ELF-1 (cell line): ENCODE results near the gene VSTM2B.
"Not testable (repeated sequence)": the region's sequence is repeated elsewhere in the genome, so short reads cannot be mapped to it uniquely, and the experiment has no call there.

ENCODE experiments used
- DNase-seq: peaks from one replicate; pipeline ENCODE4 v3.0.0-alpha.2; 2016; ENCODE audit warnings: low read depth, low spot score

VSTM2B gene

DNA sequence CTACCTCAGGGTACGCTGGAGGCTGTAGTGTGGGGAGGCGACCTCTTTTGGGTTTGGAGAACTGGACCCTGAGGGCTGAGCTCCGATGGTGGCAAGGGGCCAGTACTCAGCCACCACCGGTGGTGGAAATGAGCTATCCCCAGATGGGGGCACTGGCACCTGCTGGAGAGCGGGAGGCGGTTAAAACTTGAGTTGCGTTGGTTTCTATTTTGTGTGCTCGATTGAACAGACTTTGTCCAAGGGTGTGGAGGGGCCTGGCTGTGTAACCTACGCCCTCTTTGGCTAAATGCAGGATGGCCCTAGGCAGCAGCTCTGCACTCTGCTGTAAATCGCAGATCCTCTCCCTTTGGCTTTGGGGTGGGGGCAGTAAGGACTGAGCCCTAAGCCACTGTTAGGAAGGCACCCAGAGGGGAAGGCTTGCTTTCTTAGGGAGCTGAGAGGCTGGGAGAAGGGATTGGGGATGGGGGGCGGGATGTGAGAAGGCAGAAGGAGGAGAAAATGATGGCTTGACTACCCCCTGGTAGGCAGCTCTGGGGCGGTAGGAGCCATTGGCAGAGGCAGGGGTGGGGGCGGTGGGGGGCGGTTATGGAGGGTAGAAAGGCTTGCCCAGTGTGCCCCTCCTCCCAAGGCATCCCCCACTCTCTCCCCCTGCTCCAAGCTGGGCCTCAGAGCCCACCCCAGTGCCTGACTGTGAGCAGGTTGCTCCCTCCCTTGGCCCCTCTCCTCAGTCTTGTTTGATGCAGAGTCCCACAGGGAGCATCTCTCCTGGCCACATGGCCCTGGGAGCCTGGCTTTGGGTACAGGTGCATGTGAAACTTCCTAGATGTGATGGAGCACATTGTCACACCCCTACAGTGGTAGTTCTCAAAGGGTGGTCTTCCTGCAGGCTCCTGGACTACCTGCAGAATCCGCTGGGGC lies 5.0 kb downstream of the VSTM2B start:
- no peak for DNase-seq

DNA sequence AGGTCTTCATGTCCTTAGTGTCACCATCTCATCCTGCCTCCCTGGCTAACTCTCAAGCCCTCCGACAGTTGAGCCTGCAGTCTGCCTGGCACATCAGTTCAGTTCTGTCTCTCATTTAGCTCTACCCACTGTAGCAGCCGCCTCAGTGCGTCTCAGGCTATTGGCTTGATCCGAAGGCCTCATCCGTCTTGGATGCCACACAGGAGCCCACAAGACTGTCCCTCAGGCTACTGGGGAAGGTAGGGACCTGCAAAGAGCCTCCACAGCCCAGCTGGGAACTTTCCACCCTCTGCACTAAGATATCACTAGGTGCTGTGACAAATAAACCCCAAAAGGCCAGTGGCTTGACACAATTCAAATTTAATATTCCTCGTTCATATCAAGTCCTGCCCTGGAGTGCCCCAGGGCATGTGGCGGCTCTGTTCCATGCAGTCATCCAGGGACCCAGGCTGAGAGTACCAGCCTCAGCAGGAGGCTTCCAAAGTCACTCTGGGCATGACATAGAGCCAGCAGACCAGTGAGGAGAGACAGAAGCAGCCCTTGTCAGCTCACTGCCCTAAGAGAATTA lies 5.7 kb downstream of the VSTM2B start:
- DNase-seq, result no peak

DNA sequence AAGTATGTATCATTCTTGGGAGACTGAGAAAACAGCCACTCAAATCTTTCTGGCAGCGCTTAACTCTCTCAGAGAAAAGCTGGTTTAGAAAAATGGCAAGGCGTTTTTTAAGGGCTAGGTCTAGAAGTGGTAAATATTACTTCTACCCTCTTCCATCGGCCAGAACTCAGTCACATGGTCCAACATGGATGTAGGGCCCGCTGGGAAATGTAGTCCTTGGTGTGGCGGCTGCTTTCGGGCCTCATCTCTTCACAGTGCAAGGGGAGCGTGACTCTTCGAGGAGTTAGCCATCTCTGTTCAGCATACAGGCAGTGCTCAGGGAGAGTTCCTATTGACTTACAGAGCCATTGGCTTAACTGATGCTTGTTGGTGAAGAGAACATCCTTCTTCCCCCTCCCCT lies 6.3 kb downstream of the VSTM2B start:
- no peak for DNase-seq

DNA sequence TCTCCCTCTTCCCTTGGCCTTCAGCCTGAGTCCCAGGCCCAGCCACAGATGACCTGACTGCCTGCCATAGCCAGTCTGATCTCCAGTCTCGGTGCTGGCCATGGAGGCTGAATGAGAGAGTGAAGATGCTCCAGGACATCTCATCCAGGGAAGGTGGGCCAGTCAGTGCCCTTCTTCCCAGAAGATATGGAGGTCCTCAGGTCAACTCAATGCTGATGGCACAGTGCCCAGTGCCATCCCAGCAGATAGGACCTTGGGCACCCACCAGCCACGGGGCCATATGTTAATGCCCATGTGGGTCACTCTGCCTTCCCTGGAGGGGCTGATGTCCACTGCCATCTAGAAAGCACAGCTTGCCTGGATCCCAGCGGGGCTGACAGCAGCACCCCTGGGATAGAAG lies 7.2 kb downstream of the VSTM2B start:
- DNase-seq, result no peak

DNA sequence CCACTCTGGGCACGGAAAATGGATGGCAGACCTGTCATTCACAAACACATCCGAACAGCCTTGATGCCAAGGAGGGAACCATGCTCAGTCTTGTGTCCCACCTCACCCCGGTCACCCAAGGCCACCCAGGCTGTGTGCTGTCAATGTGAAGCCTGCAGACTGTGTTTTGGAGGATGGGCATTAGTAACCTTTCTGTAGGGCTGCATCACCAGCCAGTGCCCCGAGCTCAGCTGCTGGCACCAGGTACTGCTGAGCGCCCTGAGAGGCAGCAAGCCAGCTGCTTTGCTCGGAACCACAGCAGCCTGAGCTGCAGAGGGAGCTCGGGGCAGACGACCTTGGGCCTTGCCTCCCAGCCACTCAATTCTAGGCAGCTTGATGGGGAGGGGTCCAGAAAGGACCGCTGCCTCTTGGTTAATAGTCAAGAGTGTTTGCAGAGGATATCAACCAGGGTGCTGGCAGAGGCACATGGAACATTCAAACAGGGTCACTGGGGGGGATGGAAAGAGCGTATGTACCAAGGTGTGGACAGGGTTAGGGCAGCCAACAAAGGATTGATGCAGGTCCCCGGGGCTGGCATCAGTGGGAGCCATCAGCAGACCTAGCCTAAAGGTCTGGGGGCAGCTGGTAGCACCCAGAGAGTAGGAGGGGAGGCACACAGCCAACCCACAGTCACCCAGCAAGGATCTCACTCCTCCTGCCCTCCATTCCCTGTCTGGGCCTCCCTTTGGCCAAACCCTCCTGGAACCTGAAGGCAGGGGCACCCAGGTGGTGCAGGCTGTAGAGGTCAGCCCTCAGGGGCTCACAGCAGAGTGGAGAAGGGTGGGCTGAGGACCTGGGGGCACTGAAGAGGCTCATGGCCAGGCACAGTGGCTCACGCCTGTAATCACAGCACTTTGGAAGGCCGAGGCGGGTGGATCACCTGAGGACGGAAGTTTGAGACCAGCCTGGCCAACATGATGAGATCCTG lies 8.1 kb downstream of the VSTM2B start:
- no peak for DNase-seq

DNA sequence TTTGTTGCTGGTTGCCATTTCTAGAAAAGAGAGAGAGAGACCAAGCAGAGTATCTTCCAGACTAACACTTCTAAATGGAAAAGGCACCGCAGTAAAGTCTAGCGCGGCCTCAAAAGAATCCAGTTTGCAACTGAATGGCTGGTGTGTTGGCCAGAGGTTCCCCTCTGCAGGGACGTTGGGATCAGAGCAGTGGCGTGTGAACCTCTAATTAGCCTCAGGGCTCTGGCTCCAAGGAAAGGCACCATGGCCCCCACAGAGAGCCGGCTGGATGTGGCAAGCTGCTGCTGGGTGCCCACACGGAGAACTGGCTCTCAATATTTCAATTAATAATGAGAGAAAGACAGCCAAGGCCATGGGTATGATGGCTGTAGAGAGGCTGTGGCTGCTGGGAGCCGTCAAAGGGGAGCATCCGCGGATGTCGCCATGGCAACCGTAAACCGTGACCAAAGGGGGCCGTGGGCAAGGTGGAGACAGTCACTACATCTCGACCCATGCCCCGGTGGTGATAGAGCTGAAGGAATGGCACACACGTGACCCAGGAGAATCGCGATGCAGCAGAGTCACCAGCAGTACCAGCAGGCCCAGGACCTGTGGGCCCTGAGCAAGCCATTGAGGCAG lies 9.5 kb downstream of the VSTM2B start:
- DNase-seq, result peak; percentile 48

DNA sequence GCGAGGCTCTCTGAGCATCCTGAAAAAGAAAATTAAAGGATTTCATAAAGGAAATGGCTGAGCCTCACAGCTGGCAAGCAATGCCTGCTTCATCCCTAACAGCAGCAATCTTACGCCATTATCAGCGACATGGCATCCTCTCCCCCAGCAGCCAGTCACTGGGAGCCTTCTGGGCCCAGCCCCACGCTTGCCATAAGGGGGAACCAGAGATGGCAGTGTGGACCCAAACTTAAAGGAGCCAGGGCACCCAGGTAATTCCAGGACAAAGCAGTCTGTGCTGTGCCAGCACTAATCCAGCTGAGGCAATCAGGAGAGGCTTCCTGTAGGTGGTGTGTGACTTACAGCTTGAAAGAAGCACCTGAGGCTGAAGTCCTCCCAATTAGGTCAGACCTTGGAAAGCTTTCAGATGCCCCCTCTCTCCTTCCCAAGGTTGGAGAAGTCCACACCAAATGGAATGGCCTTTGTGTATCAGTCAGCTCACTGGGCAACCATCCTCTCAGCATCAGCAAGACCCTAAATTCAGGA lies 10.3 kb downstream of the VSTM2B start:
- DNase-seq, result no peak

DNA sequence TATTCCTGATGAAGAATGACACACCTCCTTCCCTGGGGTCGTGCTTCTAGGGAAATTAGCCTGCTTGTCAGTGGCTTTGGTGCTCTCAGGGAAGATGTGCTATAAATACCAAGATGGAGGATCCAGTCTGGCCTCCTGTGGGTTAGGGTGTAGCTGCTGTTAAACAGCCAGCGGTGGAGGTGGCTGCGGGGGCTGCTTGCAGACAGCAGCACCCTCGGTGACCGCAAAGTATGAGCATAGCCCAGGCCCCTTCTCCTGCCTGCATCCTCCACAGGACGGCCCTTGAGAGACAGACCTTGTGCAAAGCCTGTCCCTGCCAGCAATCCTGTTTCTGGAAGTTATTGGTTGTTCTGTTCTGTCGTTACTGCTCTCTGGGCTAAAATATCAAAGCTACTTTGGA lies 11.4 kb downstream of the VSTM2B start:
- DNase-seq, result no peak

DNA sequence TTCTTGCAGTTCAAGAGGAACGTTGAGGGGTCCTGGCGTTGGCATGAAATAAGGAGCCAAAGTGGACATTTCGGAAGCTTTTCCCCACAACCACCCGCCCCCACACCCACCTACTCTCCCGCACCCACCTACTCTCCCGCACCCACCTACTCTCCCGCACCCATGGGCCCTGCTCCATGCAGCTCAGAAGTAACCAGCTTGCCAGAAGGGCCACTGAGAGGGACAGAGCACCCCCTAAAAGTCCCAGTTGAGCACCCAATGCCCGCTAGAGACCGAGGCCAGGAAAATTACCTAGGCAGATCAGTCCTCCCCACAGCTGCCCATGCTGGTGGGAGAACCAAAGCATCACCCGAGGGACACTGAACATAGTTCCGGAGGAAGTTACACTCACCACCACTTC lies 11.8 kb downstream of the VSTM2B start:
- DNase-seq, result no peak

DNA sequence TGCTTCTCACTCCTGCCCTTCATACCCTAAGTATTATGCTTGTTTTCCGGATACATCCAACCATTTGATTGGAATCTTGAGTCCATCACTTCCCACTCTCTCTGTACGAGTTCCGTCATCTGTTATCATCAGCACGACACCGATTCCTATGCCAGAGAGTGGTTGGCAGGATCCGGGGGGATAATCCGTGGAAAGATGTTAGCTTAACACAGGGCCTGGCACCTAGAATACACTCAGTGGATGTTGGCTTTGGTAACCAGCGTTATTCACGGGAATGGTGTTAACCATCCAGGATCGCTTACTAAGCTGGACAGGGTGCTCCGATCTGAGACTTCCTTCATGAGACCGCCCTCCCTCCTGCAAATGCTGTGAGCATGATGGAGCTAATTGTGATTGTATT lies 12.4 kb downstream of the VSTM2B start:
- DNase-seq, result no peak

DNA sequence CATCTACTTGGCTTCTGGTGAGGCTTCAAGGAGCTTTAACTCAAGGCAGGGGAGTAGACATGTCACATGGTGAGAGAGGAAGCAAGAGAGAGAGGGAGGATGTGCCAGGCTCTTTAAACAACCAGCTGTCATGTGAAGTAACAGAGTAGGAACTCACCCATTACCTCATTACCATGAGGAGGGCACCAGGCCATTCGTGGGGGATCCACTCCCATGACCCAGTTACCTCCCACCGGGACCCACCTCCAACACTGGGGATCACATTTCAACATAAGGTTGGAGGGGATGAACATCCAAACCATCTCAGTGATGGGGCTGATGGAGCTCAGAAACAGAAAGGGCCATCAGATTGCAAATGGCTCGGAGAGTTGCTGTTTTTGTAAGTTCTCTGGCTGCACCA lies 12.9 kb downstream of the VSTM2B start:
- no peak for DNase-seq

DNA sequence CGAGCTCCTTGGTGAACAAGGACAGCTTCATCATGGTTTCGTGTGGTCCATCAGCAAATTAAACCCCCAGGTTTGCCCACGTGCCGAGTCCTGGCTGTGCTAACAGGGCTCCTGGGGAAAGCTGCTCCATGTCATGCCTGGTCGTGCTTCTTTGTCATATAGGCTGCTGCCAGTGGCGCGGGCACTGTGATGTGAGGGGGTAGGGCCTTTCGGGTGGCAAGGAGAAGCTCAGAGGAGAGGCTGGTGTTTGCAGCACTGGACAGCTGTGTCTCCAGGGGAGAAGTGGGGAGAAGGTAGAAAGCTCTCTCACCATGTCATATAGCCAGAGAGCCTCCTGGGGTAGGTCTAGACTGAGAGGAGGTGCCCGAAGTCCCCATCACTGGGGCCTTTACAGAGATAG lies 13.3 kb downstream of the VSTM2B start:
- no peak for DNase-seq

DNA sequence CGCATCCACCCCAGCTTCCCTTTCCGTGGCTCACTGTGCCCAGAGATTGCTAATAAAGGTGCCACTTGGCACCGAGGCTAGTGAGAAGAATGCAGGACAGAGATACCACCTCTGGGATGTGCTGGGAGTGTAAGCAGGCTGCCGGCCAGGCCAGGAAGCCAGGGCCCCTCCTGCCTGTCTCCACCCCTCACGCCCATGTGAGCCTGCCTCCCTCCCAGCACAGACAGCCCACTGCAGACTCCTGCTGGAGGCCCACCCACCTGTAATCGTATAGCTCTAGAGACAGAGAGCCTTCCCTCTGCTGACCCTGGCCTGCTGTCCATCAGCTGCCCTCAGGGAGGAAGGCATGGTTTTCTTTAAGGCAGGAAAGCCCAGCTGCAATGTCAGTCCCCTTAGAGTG lies 13.9 kb downstream of the VSTM2B start:
- DNase-seq, result peak; percentile 53

DNA sequence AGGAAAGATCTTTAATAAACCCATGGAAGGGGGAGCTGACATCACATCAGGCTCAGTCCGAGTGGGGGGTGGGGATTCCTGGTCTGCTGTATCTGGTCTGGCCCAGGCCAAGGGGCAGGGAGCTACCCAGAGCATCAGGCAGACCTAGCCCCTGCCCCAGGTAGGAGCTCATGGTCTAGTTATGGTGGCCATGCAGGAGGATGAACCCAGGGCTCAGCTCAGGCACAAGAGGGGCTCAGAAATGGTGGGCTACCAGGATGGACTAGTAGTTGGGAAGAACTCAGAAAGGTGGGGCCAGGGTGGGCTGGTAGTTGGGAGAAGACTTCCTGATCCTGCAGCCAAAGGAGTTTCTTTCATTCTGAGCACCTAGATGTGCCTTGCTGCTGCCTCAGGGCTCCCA lies 14.3 kb downstream of the VSTM2B start:
- no peak for DNase-seq

DNA sequence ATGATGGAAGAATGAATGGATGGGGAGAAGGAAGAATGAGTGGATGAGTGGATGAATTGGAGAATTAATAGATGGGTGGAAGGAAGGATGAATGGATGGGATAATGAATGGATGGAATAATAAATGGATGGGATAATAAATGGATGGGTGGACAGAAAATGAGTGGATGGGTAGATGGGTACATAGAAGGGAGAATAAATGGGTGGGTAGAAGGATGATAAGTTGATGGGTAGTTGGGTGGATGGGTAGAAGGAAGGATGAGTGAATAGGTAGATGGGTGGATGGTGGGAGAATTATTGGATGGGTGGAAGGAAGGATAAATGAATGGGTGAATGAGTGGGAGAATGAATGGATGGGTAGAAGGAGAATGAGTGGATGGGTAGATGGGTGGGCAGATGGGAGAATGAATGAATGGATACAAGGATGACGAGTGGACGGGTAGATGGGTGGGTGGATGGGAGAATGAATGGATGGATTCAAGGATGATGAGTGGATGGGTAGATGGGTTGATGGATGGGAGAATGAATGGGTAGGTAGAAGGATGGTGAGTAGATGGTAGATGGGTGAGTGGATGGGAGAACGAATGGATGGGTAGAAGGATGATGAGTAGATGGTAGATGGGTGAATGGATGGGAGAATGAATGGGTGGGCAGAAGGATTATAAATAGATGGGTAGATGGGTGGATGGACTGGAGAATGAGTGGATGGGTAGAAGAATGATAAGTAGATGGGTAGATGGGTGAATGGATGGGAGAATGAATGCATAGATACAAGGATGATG lies 15.9 kb downstream of the VSTM2B start:
- no peak for DNase-seq

DNA sequence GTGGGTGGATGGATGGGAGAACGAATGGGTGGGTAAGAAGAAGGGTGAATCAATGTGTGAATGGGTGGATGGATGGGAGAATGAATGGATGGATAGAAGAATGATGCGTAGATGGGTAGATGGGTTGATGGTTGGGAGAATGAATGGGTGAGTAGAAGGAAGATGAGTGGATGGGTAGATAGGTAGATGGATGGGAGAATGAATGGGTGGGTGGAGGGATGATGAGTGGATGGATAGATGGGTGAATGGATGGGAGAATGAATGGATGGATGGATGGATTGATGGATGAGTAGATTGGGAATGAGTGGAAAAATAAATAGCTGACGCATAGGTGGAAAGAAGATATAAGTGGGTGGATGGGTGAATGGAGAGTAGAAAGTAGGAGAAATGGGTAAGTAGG lies 16.5 kb downstream of the VSTM2B start:
- no peak for DNase-seq

DNA sequence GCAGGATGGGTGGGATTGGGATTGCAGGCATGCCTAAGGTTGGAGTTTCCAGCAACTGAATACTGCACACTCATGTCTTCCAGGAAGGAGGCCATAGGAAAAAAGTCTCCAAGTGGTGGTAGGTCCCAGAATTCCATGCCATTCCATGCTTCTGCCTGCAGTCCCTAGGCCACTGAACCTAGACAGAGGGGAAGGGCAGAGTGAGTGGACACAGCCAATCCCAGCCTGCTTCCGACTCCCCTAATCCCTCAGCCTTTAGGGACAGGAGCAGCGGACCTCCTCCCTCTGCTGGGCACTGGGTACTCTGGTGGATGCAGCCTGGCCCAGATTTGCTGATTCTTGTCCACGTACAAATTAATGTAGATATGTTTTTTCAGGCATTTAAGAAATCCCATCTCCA lies 17.0 kb downstream of the VSTM2B start:
- DNase-seq, result no peak

DNA sequence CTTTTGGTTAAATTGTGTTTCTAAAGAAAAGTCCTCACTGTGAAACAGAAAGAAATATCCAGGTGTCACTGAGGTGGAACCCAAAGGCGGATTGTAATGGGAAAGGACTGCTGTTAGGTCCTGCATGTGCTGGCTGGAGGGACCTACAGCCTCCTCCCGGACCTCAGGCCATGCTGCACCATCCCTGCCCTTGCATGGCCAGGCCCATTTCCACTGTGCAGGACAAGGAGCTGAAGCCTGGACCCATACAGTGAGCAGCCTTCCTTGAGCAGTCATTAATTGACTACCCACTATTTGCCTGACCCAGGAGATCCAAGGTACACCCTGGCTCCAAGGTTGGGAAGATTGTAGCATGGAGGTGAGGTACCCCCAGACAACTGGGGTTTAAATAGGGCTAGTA lies 17.6 kb downstream of the VSTM2B start:
- DNase-seq, result no peak

DNA sequence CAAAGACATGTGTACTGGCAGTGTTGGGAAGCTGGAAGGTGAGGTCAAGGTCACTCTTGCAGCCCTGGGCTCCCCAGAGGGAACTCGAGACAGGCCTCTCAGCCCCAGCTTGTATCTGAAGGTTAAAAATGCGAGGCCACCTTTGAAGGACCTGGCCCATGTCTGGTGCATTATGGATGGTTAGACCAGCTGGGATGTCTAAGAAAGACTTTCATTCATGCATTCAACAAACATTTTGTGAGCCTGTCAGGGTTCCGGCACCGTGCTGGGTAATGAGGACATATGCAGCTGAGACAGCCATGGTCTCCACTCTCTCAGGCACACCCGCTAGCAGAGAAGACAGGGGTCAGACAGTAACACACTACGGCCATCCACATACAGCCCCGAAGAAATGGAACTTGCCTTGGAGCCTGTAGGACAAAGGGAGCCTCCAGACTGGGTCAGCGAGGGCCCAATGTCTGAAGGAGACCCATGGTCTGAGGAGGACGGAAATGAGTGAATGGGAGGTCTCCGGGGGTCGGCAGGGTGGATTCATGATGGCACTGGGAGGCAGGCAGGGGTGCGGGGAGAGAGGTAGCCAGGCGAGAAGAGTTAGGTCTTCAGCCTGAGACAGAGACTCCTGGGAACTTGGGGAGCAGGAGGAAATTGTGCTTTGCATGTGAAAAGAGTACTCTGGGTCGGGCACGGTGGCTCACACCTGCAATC lies 19.0 kb downstream of the VSTM2B start:
- no peak for DNase-seq

DNA sequence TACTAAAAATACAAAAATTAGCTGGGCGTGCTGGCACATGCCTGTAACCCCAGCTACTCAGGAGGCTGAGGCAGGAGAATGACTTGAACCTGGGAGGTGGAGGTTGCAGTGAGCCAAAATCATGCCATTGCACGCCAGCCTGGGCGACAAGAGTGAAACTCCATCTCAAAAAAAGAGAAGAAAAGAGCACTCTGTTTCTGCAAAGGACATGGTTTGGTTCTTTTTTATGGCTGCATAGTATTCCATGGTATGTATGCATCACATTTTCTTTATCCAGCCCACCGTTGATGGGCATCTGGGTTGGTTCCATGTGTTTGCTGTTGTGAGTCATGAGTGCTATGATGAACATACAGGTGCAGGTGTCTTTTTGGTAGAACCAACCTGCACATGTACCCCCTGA lies 19.7 kb downstream of the VSTM2B start:
- DNase-seq, result not testable (repeated sequence)
